ENCODE measurements around the gene MRAP2.

Gene MRAP2

GRCh38 chr6:84139311-84139710 lies 105.7 kb downstream of the MRAP2 start:
- TF ChIP-seq CEBPB (IDR thresholded peaks at IDR 0.05): no peak
- no peak for TF ChIP-seq REST (IDR thresholded peaks at IDR 0.05; ENCODE audit: low read depth)

All from Ishikawa (cell line).